Stimulated activated CD8-positive, alpha-beta memory T cell treated with anti-CD3 and anti-CD28 coated beads, Interleukin-2, amount 100 ng/mL, for 1 hour (primary cell): ENCODE measurements around the gene C2CD2.

Experiments
- DNase-seq, 2 donors: peaks; one replicate each; pipeline ENCODE4 v3.0.0-alpha.2; 2020; ENCODE audit warnings: low read depth in 2 of 2

The C2CD2 gene

DNA sequence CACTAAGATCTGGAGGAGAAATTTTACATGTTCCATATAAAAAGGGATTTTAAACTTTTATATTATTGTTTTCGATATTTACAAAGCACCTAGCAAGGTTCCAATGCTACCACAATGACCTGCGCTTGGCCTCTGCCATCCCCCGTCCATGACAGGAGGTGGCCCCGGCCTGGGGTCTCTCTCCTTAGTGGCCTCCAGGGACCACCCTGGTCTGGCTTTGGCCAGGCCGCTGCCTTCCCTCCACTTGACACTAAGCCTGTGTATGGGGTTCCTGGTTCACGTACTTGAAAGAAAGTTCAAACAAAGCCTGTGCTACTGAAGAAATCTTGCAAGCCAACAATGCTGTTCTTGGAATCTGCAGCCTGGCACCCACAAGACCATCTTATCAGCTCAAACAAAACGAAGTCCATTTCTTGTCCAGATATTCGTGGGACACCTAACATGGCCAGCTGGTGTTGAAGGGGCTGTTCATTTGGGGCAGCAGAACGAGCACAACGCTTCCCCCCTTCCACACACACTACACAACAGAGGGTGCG is 87.5 kb downstream of the C2CD2 start:
- DNase-seq: no peak

DNA sequence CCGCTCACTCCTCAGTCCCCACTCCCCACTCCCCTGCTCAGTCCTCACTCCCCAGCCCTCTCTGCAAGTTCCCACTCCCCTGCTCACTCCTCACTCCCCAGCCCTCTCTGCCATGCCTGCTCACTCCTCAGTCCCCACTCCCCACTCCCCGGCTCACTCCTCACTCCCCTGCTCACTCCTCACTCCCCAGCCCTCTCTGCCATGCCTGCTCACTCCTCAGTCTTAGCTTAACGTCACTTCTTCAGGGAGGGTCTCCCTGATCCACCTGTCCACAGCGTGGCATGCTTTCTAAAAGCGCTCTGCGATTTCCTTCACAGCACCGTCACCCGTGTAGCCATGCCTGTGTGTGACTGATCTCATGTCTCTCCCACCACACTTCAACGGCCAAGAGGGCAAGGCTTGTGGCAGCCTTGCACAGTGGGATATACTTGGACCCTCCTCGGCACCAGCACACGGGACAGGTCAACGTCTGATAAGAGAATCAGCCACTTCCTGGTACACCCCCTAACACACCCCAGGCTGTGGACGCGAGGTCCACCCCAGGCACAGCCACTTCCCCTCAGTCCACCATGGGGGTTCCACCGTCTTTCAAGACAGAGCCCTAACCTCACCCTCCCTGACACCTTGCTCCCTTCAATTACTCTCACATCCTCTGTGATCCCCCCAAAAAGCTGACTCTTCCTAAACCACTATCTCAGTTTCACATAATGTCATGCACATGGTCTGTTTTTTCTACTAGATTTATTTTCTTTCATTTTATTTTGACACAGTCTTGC is 88.6 kb downstream of the C2CD2 start:
- no peak for DNase-seq

DNA sequence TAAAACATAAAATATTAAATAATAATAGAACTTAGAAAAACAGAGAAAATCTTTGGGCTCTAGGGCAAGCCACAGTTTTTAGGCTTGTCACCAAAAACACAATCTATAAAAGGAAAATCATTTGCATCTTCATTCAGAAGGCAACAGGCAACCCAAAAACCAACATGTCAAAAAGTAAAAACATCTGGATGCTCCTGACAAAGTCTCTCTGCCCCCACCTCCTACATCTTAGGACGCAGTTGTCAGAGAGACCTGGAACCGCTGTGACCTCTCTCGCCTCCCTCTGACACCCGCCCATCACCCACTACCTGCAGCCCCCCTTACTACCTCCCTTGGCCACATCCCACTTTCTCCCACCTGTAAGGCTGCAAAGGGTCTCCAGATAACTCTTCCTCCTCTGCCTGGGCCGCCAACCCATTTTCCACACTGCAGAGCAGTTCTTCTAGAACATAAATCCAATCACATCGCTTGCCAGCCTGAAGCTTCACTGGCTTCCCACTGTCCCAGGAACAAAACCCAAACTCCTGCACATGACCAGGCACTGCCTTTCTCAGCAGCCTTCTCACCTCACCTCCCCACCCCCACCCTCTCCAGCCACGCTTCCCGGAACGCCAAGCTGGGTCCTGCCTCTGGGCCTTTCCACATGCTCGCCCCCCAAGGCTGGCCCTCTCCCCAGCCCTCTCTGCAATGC is 89.4 kb downstream of the C2CD2 start:
- DNase-seq: no peak

DNA sequence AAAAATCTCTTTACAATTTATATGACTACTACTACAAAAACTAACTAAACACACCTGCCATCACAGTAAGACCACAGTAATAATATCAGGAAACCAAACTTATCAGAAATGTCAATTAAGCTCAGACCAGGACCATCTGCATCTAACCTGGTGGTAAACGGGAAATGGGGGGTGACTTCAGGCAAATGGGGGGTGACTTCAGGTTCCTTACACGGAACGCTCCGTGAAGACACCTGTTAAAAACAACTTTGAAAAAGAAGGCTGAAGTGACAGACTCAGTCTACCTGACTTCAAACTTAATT is 90.4 kb downstream of the C2CD2 start:
- no peak for DNase-seq

DNA sequence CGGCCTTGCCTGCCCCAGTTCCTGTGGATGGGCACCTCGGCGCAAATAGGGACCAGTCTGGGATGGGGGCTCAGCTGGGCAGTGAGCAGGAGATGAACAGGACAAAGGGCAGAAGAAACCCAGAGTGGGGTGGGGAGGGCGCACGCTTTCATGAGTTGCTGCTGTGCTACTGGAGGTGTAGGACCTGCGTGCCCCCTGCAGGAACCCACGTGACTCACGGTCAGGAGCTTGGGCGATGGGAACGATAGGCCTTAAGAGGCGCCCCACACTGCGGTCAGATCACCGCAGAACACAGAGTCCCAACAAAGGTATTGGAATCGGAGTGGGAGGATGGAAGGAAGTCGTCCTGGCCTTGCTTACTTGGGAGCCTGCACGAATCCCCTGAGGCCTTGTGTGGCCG is 91.8 kb downstream of the C2CD2 start:
- no peak for DNase-seq

DNA sequence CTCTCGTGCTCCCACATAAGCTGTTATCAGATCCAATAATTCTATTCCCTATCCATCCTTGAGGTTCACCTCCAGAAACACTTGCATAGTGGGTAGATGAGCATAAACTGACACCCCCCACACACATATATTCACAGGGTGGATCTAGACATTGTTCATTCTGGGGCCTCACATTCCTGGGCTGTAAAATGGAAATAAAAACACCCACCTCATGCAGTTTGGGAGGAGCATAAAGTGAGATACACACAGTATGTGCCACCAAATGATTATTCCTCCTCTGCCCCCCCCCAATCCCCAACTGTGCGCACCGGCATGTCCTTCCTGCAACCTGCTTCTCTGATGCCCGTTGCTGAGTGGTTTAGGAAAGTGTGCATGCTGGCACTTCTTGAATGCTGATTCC is 92.6 kb downstream of the C2CD2 start:
- DNase-seq: no peak

DNA sequence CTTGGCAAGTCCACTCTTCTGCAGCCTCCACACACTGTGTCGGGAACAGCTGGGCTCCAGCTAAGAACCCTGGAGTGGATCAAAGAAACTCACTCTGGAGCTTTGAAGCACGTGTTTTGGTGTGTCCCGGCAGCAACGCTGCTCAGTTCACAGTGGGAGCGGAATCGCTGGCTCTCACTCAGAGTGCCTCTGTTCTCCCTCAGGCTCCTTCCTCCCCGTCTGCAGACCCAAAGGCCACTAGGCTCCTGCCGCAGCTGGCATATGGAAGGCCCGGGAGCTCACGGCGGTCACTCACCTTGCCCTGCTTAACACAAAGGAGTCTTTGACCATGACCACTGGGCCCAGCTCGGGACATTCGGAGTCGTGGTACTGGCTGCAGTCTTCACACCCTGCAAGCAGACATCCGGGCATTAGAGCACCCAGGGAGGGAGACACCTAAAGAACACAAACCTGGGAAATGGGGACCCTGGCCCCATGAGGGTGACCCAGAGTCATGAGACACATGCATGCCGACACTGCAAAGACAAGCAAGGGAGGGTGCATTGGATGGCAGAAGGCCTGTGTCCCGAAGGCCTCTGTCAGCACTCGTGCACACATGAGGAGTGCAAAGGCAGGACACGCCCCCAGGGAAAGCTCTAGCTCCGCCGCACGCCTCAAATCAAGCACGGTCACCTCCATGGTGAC is 94.4 kb downstream of the C2CD2 start:
- DNase-seq: no peak

DNA sequence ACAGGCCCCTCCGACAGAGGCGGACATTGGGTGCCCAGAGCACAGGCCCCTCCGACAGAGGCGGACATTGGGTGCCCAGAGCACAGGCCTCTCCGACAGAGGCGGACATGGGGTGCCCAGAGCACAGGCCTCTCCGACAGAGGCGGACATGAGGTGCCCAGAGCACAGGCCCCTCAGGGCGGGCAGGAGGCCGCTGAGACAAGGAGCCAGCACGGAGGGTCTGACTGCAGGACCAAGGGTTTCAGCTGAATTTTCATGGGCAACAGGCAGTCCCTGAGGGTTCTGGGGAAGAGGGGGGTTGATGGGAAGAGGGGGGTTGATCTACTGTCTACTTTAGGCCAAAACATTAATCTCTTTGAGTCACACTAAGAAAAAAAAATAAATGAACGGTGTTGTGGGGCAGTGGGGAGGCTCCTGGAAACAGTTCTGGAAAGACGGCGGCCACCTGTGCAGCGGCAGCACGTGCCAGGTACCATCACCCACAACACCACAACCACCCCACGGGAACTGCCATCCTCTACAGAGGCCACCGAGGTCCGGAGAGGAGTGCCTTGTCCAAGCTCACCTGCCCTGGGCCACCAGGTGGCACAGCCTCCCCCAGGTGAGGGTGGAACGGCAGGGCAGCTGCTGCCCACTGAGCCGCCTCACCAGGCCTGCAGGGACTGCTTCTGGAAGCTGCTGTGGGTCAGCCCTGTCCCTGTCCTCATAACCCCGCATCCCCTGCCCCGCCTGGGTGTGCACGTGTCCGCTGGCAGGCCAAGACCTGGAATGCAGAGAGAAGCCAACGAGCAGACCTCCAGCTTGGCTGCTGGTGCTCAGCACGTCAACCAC is 95.1 kb downstream of the C2CD2 start:
- no peak for DNase-seq

DNA sequence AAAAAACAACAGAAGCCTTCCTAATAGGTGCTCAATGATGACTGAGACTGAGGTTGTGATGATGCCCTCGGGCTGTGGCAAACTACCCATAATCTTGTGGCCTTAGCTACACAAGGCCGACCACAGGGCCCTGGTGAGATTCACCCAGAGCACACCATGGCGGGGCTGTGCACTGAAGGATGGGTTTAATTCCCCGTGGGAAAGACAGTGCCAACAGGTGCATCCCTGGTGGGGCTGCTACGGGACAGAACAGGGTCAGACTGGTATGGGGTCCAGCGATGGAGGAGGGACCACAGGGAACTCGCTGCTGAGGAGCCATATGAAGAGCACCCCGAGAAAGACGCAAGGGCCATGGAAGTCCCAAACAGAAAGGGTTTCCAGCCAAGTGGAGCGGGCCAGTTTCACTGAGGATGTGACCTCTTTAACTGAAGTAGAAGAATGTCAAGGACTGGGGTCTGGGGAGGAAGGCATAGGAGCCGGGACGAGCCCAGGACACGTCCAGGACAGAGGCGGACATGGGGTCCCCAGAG is 96.0 kb downstream of the C2CD2 start:
- no peak for DNase-seq

DNA sequence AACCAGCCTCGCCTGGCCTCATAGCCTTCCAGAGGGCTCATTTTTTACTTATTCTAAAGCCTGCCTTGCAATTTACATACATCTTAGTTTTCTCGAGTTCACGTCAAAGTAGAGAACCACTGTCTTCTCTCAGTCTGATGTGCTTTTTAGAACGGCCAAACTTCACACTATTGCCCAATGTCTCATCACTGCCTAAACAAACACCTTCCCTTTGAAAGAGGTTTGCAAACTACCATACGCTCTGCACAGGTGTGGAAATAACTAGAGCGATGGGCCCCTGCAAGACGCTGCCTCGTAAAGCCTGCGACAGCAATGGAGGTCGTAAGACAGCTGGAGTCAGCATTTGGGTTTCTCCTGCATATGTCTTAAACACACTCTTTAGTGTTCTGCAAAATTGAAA is 97.2 kb downstream of the C2CD2 start:
- DNase-seq: no peak

DNA sequence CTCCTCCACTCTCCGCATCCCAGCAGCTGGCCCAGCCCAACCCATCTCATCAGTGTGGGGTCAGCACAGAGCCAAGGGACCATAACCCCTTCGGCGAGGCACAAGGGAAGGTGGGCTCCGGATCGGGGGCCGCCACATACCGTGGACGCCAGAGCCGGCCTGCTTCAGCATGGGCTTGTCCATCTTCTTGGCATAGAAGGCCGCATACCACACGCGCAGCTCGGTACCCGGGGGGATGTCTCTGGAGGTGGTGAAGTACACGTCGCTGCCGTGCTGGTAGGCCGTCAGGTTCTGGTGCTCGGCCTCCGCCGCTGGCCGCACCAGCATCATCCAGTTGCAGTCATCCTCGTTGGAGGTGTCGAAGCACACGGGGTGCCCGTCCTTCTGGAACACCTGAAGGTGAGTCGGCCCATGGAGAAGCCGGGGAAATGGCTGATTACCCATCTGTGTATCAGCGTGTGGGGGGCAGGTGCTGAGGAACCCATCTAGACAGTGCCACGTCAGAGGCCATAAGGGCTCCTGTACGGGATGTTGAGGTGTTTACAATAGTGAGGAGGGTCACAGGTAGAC is 99.3 kb downstream of the C2CD2 start:
- DNase-seq: no peak

DNA sequence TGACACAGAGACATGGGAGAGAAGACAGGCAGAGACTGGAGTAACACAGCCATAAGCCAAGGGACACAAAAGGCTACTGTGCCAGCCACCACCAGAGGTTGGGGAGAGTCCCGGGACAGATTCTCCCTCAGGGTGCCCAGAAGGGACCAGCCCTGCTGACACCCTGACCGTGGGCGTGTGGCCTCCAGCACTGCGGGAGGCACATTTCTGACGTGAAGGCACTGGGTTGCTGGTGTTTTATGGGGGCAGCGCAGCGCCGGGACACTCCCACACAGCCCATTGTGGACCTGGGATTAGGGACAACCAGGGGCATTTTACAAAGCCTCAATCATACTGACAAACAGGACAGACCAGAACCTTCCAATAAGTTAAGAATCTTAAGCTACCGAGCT is 100.9 kb downstream of the C2CD2 start:
- no peak for DNase-seq

DNA sequence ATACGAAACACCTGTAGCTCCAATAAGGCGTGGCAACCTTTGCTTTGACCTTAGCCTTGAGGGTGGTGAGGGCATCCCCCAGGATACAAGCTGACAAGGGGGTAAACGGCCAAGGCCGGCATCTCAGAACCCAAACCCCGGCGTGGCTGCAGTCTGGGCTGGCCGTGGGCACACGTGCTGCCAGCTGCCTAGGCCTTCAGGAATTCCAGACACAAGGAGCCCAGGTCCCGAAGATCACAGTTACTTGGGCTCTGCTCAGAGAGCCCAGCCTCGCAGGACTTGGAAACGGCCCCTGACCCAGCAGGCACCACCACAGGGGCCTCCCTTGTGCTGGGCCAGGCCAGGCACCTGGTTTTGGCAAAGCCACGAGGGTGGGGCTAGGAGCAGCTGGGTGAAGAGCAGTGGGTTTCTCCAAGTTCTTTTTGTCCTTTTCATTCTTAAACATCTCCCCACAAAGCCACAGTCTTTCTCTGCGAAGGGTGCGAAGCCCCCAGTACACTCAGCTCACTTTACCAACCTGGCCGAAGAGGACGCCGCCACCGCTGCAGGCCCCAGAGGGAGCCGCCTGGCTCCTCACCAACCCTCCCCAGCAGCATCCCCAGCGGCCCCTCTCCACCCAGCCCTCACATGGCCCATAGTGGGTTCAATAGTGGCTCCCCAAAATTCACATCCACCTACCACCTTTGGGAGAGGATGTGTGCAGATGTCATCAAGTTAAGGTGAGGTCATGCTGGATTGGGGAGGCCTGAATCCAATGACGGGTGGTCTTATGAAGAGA is 101.5 kb downstream of the C2CD2 start:
- DNase-seq: no peak

DNA sequence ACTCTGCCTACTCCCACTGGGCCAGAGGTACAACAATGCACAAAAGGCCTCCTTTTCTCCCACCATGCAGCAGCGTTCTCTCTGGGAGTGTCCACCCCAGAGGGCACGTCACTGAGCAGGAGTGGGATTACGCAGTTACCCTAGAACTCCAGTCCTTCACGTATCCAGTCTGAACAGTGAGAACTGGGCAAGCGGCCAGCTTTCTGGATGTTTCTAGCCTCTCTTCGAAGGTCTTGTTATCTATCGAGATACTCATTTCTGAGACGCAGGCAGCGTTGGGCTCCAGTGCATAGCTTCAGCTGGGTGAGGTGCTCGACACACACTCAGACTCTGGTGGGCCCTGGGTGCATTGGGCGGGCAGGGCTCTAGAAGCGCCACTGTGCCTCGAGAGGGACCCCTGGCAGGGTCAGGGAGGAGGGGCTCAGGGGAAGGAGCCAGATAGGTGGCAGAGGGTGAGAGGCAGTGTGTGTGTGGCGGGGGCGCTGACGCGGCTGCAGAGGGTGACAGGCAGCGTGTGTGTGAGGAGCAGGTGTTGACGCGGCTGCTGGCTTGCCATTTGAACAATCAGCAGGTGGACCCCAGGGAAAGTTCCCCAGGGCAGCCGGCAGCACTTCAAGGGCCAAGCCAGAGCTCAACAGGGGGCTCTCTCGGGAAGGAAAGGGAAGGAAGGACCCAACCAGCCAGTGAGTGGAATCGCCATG is 102.6 kb downstream of the C2CD2 start:
- DNase-seq: no peak

DNA sequence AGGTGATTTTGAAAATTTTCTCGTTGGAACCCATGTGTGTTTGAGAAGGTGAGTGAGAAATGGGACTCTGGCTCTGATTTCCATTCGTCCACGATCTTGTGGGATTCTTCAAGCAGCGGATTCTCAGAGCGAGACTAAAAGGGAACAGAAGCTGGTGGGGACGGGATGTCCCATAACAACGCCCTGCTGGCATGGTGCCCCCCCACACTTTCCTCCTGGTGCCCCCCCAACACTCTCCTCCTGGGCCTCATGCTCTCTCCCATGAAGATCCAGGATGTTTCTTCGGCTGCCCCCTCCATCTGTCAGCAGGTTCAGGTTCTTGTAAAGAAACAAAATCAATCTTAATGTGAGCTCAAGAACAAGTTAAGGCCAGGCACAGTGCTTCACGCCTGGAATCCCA is 103.7 kb downstream of the C2CD2 start:
- DNase-seq: no peak

DNA sequence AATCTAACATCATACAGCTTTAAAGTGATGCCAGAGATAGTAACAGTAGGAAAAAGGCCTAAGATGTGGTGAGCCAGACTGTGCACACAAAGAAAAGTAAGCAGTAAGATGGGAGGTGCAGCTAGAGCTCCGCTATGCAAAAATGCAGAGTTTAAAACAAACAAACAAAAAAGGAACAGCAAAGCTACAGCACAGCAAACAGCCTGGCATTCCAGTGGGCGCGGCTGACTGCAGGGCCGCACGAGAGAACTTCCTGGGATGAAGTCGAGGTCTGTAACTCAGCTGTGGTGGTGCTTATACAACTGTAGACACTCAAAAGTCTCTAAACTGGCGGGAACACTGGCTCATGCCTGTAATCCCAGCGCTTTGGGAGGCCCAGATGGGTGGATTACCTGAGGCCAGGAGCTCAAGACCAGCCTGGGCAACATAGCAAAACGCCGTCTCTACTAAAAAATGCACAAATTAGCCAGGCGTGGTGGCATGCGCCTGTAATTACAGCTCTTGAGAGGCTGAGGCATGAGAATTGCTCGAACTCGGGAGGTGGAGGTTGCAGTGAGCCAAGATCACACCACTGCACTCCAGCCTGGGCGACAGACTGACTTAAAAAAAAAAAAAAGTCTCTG is 104.7 kb downstream of the C2CD2 start:
- DNase-seq: no peak

DNA sequence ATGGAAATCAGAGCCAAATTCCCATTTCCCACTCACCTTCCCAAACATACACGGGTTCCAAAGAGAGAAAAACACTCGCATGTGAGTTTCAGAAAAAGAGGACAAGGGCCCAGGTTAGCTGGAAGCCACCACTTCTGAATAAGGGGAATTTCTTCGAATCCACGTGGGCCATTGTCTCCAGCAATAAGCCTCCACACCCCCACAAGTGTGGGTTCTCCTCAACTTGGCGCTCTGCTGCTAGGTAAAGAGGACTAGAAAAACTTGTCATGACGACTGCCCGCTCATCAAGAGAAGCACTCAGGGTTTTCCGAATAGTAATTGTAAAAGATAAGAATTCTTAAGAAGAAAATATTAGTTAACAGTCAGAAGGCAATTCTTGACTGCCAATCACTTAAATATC is 105.3 kb downstream of the C2CD2 start:
- no peak for DNase-seq

DNA sequence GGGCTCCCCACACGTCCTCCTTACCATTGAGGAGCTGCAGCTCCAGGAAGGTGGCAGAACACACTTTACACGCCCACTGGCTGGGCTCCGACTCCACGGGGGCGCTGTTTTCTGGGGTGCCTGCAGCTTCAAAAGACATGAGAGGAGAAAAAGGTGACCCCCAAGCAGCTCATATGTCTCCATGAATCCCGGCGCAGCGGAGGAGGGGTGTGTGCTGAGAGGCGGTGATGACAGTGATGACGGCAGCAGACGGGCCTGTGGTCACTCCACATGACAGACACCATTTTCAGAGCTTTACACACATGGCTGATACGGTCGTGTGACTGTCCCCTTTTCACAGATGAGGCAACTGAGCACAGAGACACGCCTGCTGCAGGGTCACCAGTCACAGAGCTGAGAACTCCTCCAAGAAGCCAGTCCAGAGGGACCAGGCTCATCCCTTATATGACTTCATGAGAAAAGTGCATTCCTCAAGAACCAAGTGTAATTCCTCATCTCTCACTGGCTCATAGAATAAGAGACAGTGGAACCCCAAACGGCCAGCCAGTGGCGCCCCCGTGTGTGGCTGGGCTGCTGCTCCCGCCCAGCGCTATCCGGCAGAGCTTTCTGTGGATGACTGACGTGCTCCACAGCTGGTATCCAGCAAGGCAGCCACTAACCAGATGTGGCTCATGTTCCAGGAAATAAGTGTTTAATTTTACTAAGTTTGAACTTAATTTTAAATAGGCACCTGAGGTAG is 106.6 kb downstream of the C2CD2 start:
- DNase-seq: no peak

DNA sequence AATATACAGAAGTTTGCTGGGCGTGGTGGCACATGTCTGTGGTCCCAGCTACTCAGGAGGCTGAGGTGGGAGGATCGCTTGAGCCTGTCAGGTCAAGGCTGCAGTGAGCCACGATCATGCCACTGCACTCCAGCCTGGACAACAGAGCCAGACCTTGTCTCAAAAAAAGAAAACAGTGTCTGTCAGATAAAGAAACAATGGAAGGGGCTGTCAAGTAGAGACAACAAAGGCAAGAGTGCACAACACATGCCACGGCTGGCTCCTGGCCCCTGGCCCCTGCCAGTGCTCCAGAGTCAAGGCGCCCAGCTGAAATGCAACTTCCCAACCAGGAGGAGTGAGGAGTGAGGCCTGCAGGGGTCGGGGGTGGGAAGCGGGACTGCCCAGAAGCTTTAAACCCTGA is 107.3 kb downstream of the C2CD2 start:
- DNase-seq: no peak
